Fibroblast of lung (primary cell): ENCODE results near the gene SLC27A5. TPM values are rescaled to one million over a fixed set of nuclear protein-coding genes. Genes with fewer than 3 reads are reported as not detected.

Experiments used
- DNase-seq, 2 donors: peaks; one replicate each; pipeline versions ENCODE4 v3.0.0 to v3.0.0-alpha.2; 2010; ENCODE audit warnings: low read depth in 2 of 2
- H2AFZ ChIP-seq: 2 replicates; pipeline ENCODE4 v1.5.1; 2012; ENCODE audit warnings: low read length, control low read depth, inconsistent platforms
- H3K27ac ChIP-seq: 2 replicates; pipeline ENCODE4 v1.5.1; 2011; ENCODE audit warnings: low read length, control low read depth; ENCODE audit not compliant: insufficient read depth
- H3K27me3 ChIP-seq: 2 replicates; pipeline ENCODE4 v1.5.1; 2011; ENCODE audit warnings: mild to moderate bottlenecking, low read length; ENCODE audit not compliant: control insufficient read depth, insufficient read depth
- H3K36me3 ChIP-seq: 2 replicates; pipeline ENCODE4 v1.5.1; 2011; ENCODE audit warnings: low read length; ENCODE audit not compliant: control insufficient read depth, insufficient read depth
- H3K4me1 ChIP-seq: 2 replicates; pipeline ENCODE4 v1.5.1; 2011; ENCODE audit warnings: low read length; ENCODE audit not compliant: control insufficient read depth, insufficient read depth; ENCODE audit errors: extremely low read depth
- H3K4me2 ChIP-seq: 2 replicates; pipeline ENCODE4 v1.5.1; 2011; ENCODE audit warnings: low read length, control low read depth; ENCODE audit not compliant: insufficient read depth; ENCODE audit errors: extremely low read depth
- H3K4me3 ChIP-seq, 4 experiments: fragments of 200-600 bp in 1 of 4; sonication (generic) in 1 of 4; replicated peaks in 1 of 4; 2 replicates each; pipeline ENCODE4 v1.5.1; 2011 to 2016; ENCODE audit warnings: low read length in 4 of 4, low read depth in 3 of 4, mild to moderate bottlenecking in 3 of 4, control low read depth in 2 of 4, inconsistent platforms in 1 of 4, mixed read lengths in 1 of 4; ENCODE audit not compliant: insufficient read depth in 1 of 4; ENCODE audit errors: control extremely low read depth in 1 of 4
- H3K79me2 ChIP-seq: 2 replicates; pipeline ENCODE4 v1.5.1; 2012; ENCODE audit warnings: mild to moderate bottlenecking, low read length, inconsistent platforms; ENCODE audit not compliant: control insufficient read depth, insufficient read depth
- H3K9ac ChIP-seq: 2 replicates; pipeline ENCODE4 v1.5.1; 2011; ENCODE audit warnings: mild to moderate bottlenecking, low read length, control low read depth; ENCODE audit not compliant: insufficient read depth
- H3K9me3 ChIP-seq: 2 replicates; pipeline ENCODE4 v1.5.1; 2012; ENCODE audit warnings: low read depth, low read length; ENCODE audit not compliant: control insufficient read depth, insufficient read depth
- H4K20me1 ChIP-seq: 2 replicates; pipeline ENCODE4 v1.5.1; 2011; ENCODE audit warnings: low read length; ENCODE audit not compliant: control insufficient read depth, insufficient read depth; ENCODE audit errors: extremely low read depth
- CTCF ChIP-seq, 2 donors: IDR thresholded peaks in 1 of 2; conservative IDR thresholded peaks in 1 of 2; 1 replicate in 1 of 2; 2 replicates in 1 of 2; pipeline ENCODE4 v1.5.1; 2011 to 2012; ENCODE audit warnings: low read length in 2 of 2, control low read depth in 1 of 2, inconsistent platforms in 1 of 2, low read depth in 1 of 2, mild to moderate bottlenecking in 1 of 2
- EZH2 ChIP-seq: IDR thresholded peaks from 2 replicates; pipeline ENCODE4 v1.5.1; 2012; ENCODE audit warnings: low read length, control low read depth, mild to moderate bottlenecking; ENCODE audit errors: missing control alignments
- polyA plus RNA-seq, 2 donors: library from polyadenylated mRNA; depleted of rRNA in 1 of 2; stranded (reverse) in 1 of 2; unstranded in 1 of 2; fragments of >200 nt; gene quantifications; 2 replicates each; pipeline ENCODE4 v1.2.1, GENCODE V29; 2011 to 2012; ENCODE audit warnings: missing spikeins in 1 of 2
- total RNA-seq: library from RNA; depleted of rRNA; stranded (reverse); fragments of >200 nt; gene quantifications from 2 replicates; pipeline ENCODE4 v1.2.1, GENCODE V29; 2014

SLC27A5 gene
- total and polyA plus RNA-seq, 2 donors (not counting 1 experiment from before 2014, with no cell fraction given) = 5.2 to 10.1 TPM

GRCh38 chr19:58536852-58537798, 25.3 kb upstream of the SLC27A5 start:
- Histone ChIP-seq H3K4me2 (no peak overlapping the region), H3K79me2 (no peaks in the 10 kb centered on the region), H3K27ac (no peak overlapping the region), H2AFZ (no peak overlapping the region), H3K9me3 (no peaks in the 10 kb centered on the region), H3K36me3 (no peaks in the 10 kb centered on the region), H3K4me3 (no peak overlapping the region), H3K4me1 (no peaks in the 10 kb centered on the region), H3K27me3 (peaks cover 35% of the 10 kb centered on the region), H4K20me1 (no peaks in the 10 kb centered on the region), H3K9ac (no peak overlapping the region)
- DNase-seq = no peak
- TF ChIP-seq EZH2 (no peak), CTCF (conservative IDR thresholded peaks at IDR 0.05 in 1 of 2, IDR thresholded peaks at IDR 0.05 in 1 of 2; ENCODE audit: low read depth in 1 of 2, low read length in 2 of 2) (no peak)

GRCh38 chr19:58535857-58536256, 24.1 kb upstream of the SLC27A5 start:
- Histone ChIP-seq H3K27ac (no peak overlapping the region), H3K4me1 (no peaks in the 10 kb centered on the region), H3K9me3 (no peaks in the 10 kb centered on the region), H3K79me2 (no peaks in the 10 kb centered on the region), H3K9ac (no peak overlapping the region), H3K4me3 (no peak overlapping the region), H3K27me3 (peaks cover 45% of the 10 kb centered on the region), H2AFZ (no peak overlapping the region), H3K36me3 (no peaks in the 10 kb centered on the region), H4K20me1 (no peaks in the 10 kb centered on the region), H3K4me2 (no peak overlapping the region)
- no peak for DNase-seq
- TF ChIP-seq EZH2 (no peak), CTCF (conservative IDR thresholded peaks at IDR 0.05 in 1 of 2, IDR thresholded peaks at IDR 0.05 in 1 of 2; ENCODE audit: low read depth in 1 of 2, low read length in 2 of 2) (no peak)

- H3K27me3 ChIP-seq = peaks cover 23% of the 10 kb centered on the region
- H3K4me3 ChIP-seq = no peak overlapping the region
- no peak for DNase-seq
- TF ChIP-seq CTCF (conservative IDR thresholded peaks at IDR 0.05 in 1 of 2, IDR thresholded peaks at IDR 0.05 in 1 of 2; ENCODE audit: low read depth in 1 of 2, low read length in 2 of 2) (no peak), EZH2 (no peak)
- H2AFZ ChIP-seq = no peak overlapping the region
- no peak overlapping the region for H3K4me2 ChIP-seq
- no peaks in the 10 kb centered on the region for H3K4me1 ChIP-seq
- no peaks in the 10 kb centered on the region for H4K20me1 ChIP-seq
- H3K79me2 ChIP-seq = no peaks in the 10 kb centered on the region
- H3K27ac ChIP-seq = no peak overlapping the region
- no peak overlapping the region for H3K9ac ChIP-seq
- no peaks in the 10 kb centered on the region for H3K36me3 ChIP-seq
- H3K9me3 ChIP-seq = no peaks in the 10 kb centered on the region
Observed at GRCh38 chr19:58531034-58531840, 19.4 kb upstream of the SLC27A5 start.
